ENCODE measurements around the gene NCKAP5. TPM values are rescaled to one million over a fixed set of nuclear protein-coding genes. Genes with fewer than 3 reads are reported as not detected.

NCKAP5 gene
- total and polyA plus RNA-seq, 2 of the 13 experiments (the other 11 are each of a cell fraction or from before 2014, with no cell fraction given): 0.01 TPM; not detected in 1

- no peak for FAIRE-seq
Measured at GRCh38 chr2:133345638-133346037, 222.6 kb downstream of the NCKAP5 start.

More at GRCh38 chr2:133345638-133346037, 222.6 kb downstream of the NCKAP5 start:
- ChIA-PET POLR2A (no interaction called here), CTCF (ENCODE audit: low intra/inter-chr PET ratio, low total read pairs) (no interaction called here)
- Histone ChIP-seq H3K36me3 (replicated peaks in 1 of 2; ENCODE audit: control insufficient read depth in 1 of 2, insufficient read depth in 2 of 2, low read length in 2 of 2) (no peaks in the 10 kb centered on the region), H3K79me2 (ENCODE audit: insufficient read depth, low read length) (no peaks in the 10 kb centered on the region), H3K9ac (ENCODE audit: insufficient read depth, low read depth, low read length) (no peak overlapping the region), H3K4me1 (ENCODE audit: insufficient read depth, low read length) (no peaks in the 10 kb centered on the region), H3K4me2 (ENCODE audit: low read depth, low read length) (no peak overlapping the region), H3K9me3 (ENCODE audit: low read length) (peaks cover 6% of the 10 kb centered on the region; the same call in 1 of the 2 replicates), H3K27me3 (ENCODE audit: control insufficient read depth in 1 of 2, insufficient read depth in 2 of 2, low read length in 2 of 2) (no peaks in the 10 kb centered on the region), H4K20me1 (ENCODE audit: insufficient read depth, low read length) (no peaks in the 10 kb centered on the region), H3K4me3 (replicated peaks in 1 of 3; ENCODE audit: insufficient read depth in 1 of 3, low read depth in 2 of 3, low read length in 3 of 3) (no peak overlapping the region), H2AFZ (ENCODE audit: low read length) (no peak overlapping the region), H3K27ac (ENCODE audit: extremely low read length, insufficient read depth, low read length) (no peak overlapping the region)
- intact Hi-C loops (cut with micrococcal nuclease; ENCODE audit: unreplicated experiment): no loop called here
- ATAC-seq: no peak
- in situ Hi-C loops (cut with HindIII; ENCODE audit: extremely low pct_ligation_motif_present, low pct_unique_long_range_greater_than_20kb): no loop called here
- no TSS peak for BruUV-seq (replicated peaks)
- 29% methylated on average over 1 of the region's 1 CpG for WGBS (ENCODE audit: low lambda C conversion rate)
- TF ChIP-seq MTA1 (CRISPR knock-in tag; IDR thresholded peaks at IDR 0.05; ENCODE audit: borderline replicate concordance) (no peak), HMGXB4 (CRISPR knock-in tag; IDR thresholded peaks at IDR 0.05; ENCODE audit: borderline replicate concordance in 1 of 2, low read depth in 1 of 2) (no peak), LBX2 (CRISPR knock-in tag; IDR thresholded peaks at IDR 0.05; ENCODE audit: borderline replicate concordance) (no peak), ZMYM4 (CRISPR knock-in tag; IDR thresholded peaks at IDR 0.05) (no peak), AGO2 (optimal IDR thresholded peaks at IDR 0.05; ENCODE audit: low read depth, low read length) (no peak), REL (CRISPR knock-in tag; conservative IDR thresholded peaks at IDR 0.05) (no peak), REST (IDR thresholded peaks at IDR 0.05; ENCODE audit: borderline replicate concordance in 1 of 2, low read depth in 1 of 2, low read length in 2 of 2) (no peak), RORA (CRISPR knock-in tag; IDR thresholded peaks at IDR 0.05) (no peak), ATF3 (CRISPR knock-in tag; IDR thresholded peaks at IDR 0.05) (no peak)
- no peak for DNase-seq (ENCODE audit: low spot score)

All from HepG2 (cell line).